Mesothelial cell of epicardium (in vitro differentiated cells): ENCODE data around the gene ATP13A2. TPM values are rescaled to one million over a fixed set of nuclear protein-coding genes. Genes with fewer than 3 reads are reported as not detected.
"Not testable (repeated sequence)": the region's sequence is repeated elsewhere in the genome, so short reads cannot be mapped to it uniquely, and the experiment has no call there.

ENCODE experiments used
- DNase-seq, 2 experiments: peaks; one replicate each; pipeline ENCODE4 v3.0.0; 2021; ENCODE audit warnings: low spot score in 2 of 2; ENCODE audit not compliant: unreplicated experiment in 2 of 2
- H3K27ac Mint-ChIP-seq: 2 replicates; pipeline ENCODE4 v1.8.0; 2021; ENCODE audit warnings: mixed read lengths
- H3K27me3 Mint-ChIP-seq: 2 replicates; pipeline ENCODE4 v1.8.0; 2021; ENCODE audit warnings: low read depth, mixed read lengths
- H3K36me3 Mint-ChIP-seq: 2 replicates; pipeline ENCODE4 v1.8.0; 2021; ENCODE audit warnings: mixed read lengths
- H3K4me1 Mint-ChIP-seq: 2 replicates; pipeline ENCODE4 v1.8.0; 2021; ENCODE audit warnings: mixed read lengths
- H3K4me3 Mint-ChIP-seq: 2 replicates; pipeline ENCODE4 v1.8.0; 2021; ENCODE audit warnings: mild to moderate bottlenecking, moderate library complexity, mixed read lengths
- H3K9me3 Mint-ChIP-seq: 2 replicates; pipeline ENCODE4 v1.8.0; 2021; ENCODE audit warnings: mixed read lengths
- total RNA-seq: library from RNA; stranded (reverse); gene quantifications from 3 replicates; pipeline ENCODE4 v1.2.1, GENCODE V29; 2021
- TF ChIP-seq, protein P1 (sequence below): fragments of 200-600 bp; sonication (generic); IDR thresholded peaks from one replicate; pipeline ENCODE4 v1.5.0; 2021; ENCODE audit warnings: antibody characterized with exemption; ENCODE audit not compliant: unreplicated experiment

The ATP13A2 gene
- total RNA-seq, 1 donor from 2014 or later, result 57.8 TPM

DNA sequence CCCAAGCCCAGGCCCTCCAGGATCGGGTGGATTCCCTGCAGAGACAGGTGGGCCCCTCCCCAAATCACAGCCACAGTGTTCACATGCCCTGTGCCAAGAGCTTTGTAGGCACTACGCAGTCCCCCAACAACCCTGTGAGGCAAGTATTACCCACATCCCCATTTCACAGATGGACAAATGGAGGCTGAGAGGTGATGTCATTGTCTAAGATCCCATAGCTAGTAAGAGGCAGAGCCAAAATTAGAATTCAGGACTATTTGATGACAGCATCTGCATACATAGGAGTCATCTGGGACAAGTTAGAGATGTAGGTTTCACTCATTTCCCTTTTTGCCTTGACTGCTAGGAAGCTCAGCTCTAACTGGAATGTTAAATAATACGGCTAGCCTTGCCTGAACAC is 43.4 kb downstream of the ATP13A2 start:
- H3K4me3 Mint-ChIP-seq, result no peak overlapping the region
- H3K27me3 Mint-ChIP-seq, result no peaks in the 10 kb centered on the region
- TF ChIP-seq, protein P1, sequence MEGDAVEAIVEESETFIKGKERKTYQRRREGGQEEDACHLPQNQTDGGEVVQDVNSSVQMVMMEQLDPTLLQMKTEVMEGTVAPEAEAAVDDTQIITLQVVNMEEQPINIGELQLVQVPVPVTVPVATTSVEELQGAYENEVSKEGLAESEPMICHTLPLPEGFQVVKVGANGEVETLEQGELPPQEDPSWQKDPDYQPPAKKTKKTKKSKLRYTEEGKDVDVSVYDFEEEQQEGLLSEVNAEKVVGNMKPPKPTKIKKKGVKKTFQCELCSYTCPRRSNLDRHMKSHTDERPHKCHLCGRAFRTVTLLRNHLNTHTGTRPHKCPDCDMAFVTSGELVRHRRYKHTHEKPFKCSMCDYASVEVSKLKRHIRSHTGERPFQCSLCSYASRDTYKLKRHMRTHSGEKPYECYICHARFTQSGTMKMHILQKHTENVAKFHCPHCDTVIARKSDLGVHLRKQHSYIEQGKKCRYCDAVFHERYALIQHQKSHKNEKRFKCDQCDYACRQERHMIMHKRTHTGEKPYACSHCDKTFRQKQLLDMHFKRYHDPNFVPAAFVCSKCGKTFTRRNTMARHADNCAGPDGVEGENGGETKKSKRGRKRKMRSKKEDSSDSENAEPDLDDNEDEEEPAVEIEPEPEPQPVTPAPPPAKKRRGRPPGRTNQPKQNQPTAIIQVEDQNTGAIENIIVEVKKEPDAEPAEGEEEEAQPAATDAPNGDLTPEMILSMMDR, result no peak
- peaks cover 15% of the 10 kb centered on the region for H3K36me3 Mint-ChIP-seq
- no peak for DNase-seq
- H3K9me3 Mint-ChIP-seq, result no peaks in the 10 kb centered on the region
- no peak overlapping the region for H3K27ac Mint-ChIP-seq
- H3K4me1 Mint-ChIP-seq, result peaks cover 25% of the 10 kb centered on the region

DNA sequence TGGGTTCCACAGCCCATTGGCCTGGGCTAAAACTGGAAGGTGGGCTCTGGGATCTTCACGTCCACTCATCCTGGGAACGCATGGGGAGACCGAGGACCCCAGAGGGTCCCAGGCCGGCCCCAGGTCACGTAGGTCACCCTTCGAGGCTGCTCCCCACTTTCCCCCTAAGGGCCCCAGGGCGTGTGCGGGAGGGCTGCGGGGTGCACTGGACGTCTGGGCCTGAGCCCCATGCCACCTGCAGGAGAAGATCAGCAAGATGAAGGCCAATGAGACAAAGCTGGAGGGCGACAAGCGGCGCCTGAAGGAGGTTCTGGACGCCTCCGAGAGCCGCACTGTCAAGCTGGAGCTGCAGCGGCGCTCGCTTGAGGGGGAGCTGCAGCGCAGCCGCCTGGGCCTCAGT is 43.8 kb downstream of the ATP13A2 start:
- peaks cover 25% of the 10 kb centered on the region for H3K4me1 Mint-ChIP-seq
- no peak overlapping the region for H3K4me3 Mint-ChIP-seq
- no peaks in the 10 kb centered on the region for H3K9me3 Mint-ChIP-seq
- no peaks in the 10 kb centered on the region for H3K27me3 Mint-ChIP-seq
- no peak overlapping the region for H3K27ac Mint-ChIP-seq
- no peak for DNase-seq
- H3K36me3 Mint-ChIP-seq, result peaks cover 15% of the 10 kb centered on the region
- TF ChIP-seq, protein P1, result no peak

DNA sequence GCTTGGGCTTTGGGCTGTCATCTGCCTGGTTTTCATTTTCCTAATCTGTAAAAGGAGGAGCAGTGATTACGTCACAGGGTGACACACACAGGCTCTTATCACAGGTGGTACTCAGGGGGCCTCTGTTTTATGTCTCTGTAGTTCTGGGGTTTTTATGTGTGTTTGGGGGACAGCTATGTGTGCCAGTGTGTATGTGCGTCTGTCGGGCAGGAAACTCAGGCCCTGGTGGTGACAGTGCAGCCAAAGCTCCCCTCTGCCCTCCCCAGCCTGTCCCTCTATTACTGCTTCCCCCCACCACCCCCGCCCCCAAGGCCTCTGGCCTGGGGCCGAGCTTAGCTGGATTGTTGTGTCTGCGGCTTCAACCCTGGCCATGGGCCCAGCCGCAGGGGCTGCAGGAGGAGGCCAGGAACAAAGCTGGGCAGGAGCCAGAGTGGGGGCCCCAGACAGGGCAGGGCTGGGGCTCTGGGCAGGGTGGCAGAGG is 44.6 kb downstream of the ATP13A2 start:
- peak in 1 of 2 experiments; percentile 62 for DNase-seq
- no peaks in the 10 kb centered on the region for H3K27me3 Mint-ChIP-seq
- H3K4me1 Mint-ChIP-seq, result peaks cover 19% of the 10 kb centered on the region
- H3K27ac Mint-ChIP-seq, result peak overlapping the region; percentile 90
- TF ChIP-seq, protein P1, result no peak
- no peaks in the 10 kb centered on the region for H3K9me3 Mint-ChIP-seq
- no peak overlapping the region for H3K4me3 Mint-ChIP-seq
- H3K36me3 Mint-ChIP-seq, result peaks cover 12% of the 10 kb centered on the region

DNA sequence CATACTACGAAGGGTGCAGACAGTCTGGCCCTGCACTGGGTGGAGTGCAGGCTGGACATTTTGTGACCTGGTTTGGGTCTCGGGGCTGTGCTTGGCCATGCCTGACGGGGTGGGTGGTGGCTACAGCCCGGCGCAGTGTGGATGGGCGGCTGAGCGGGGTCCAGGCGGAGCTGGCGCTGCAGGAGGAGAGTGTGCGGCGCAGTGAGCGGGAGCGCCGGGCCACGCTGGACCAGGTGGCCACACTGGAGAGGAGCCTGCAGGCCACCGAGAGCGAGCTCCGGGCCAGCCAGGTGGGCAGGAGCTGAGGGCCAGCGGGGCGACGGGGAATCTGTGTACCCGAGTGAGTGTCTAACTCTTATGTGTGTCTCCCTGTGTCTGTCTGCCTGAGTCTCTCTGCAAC is 45.4 kb downstream of the ATP13A2 start:
- Mint-ChIP-seq H3K4me1 (peaks cover 25% of the 10 kb centered on the region), H3K4me3 (no peak overlapping the region), H3K27ac (peak overlapping the region; percentile 90), H3K27me3 (no peaks in the 10 kb centered on the region), H3K9me3 (no peaks in the 10 kb centered on the region), H3K36me3 (peaks cover 12% of the 10 kb centered on the region)
- DNase-seq, result no peak
- TF ChIP-seq, protein P1, result no peak

DNA sequence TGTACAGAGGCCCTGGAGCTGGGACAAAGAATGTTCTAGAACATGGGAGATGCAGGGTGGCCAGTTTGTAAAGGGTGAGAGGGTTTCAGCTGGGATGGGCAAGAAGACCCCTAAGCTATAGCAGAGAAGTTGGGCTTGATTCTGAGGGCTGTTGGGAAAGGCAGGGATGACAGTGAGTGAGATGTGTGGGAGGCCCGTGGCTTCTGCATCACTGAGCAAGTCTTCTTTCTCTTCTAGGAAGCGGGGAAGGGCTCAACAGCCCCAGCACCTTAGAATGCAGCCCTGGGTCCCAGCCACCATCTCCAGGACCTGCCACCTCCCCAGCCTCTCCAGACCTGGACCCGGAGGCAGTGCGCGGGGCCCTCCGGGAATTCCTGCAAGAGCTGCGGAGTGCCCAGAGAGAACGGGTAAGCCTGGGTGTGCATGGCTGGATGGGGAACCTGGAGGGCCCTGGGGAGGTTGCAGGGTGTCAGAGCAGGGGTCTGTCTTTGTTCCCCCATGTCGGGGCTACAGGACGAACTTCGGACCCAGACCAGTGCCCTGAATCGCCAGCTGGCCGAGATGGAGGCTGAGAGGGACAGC is 46.2 kb downstream of the ATP13A2 start:
- Mint-ChIP-seq H3K4me1 (peaks cover 27% of the 10 kb centered on the region), H3K9me3 (no peaks in the 10 kb centered on the region), H3K36me3 (peaks cover 12% of the 10 kb centered on the region), H3K27me3 (no peaks in the 10 kb centered on the region), H3K27ac (peak overlapping the region; percentile 45), H3K4me3 (no peak overlapping the region)
- TF ChIP-seq, protein P1, result no peak
- DNase-seq, result no peak

DNA sequence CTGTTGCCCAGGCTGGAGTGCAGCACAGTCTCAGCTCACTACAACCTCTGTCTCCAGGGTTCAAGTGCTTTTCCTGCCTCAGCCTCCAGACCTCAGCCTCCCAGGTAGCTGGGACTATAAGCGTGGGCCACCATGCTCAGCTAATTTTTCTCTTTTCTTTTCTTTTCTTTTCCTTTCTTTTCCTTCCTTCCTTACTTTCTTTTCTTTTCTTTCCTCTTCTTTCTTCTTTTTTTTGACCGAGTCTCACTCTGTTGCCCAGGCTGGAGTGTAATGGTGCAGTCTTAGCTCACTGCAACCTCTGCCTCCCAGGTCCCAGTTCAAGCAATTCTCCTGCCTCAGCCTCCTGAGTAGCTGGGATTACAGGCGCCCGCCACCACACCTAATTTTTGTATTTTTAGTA is 47.6 kb downstream of the ATP13A2 start:
- H3K4me1 Mint-ChIP-seq, result peaks cover 32% of the 10 kb centered on the region
- H3K9me3 Mint-ChIP-seq, H3K27me3 Mint-ChIP-seq, DNase-seq, H3K4me3 Mint-ChIP-seq, H3K27ac Mint-ChIP-seq: not testable (repeated sequence)
- peaks cover 12% of the 10 kb centered on the region for H3K36me3 Mint-ChIP-seq
